DMS79 treated with DMSO at 0.1 percent for 48 hours (cell line): ENCODE measurements around the gene CCNY.
"Not testable (repeated sequence)": the region's sequence is repeated elsewhere in the genome, so short reads cannot be mapped to it uniquely, and the experiment has no call there.

Source experiments
- DNase-seq: peaks from one replicate; lab custom pipeline; 2025; lab: John Stamatoyannopoulos, UW

Gene CCNY

GRCh38 chr10:35384265-35384868 lies 48.1 kb downstream of the CCNY start:
- DNase-seq = peak; percentile 55

GRCh38 chr10:35386594-35387174 lies 50.4 kb downstream of the CCNY start:
- DNase-seq = peak; percentile 29

GRCh38 chr10:35387768-35388167 lies 51.5 kb downstream of the CCNY start:
- DNase-seq = no peak

GRCh38 chr10:35388197-35388596 lies 51.9 kb downstream of the CCNY start:
- DNase-seq = peak; percentile 81

GRCh38 chr10:35388682-35389081 lies 52.4 kb downstream of the CCNY start:
- DNase-seq = no peak

- DNase-seq = no peak
These were observed 54.0 kb downstream of the CCNY start for GRCh38 chr10:35390161-35390840.

GRCh38 chr10:35390843-35391152 lies 54.5 kb downstream of the CCNY start:
- DNase-seq = no peak

GRCh38 chr10:35391153-35391953 lies 55.0 kb downstream of the CCNY start:
- DNase-seq = no peak

- DNase-seq = no peak
These were observed 55.6 kb downstream of the CCNY start for GRCh38 chr10:35391954-35392262.

- no peak for DNase-seq
These were observed 56.3 kb downstream of the CCNY start for GRCh38 chr10:35392482-35393228.

GRCh38 chr10:35394411-35394851 lies 58.1 kb downstream of the CCNY start:
- no peak for DNase-seq

- no peak for DNase-seq
These were observed 58.6 kb downstream of the CCNY start for GRCh38 chr10:35394934-35395333.

GRCh38 chr10:35396560-35397434 lies 60.5 kb downstream of the CCNY start:
- DNase-seq = no peak

GRCh38 chr10:35397953-35398352 lies 61.6 kb downstream of the CCNY start:
- no peak for DNase-seq

GRCh38 chr10:35398355-35398754 lies 62.0 kb downstream of the CCNY start:
- no peak for DNase-seq

- DNase-seq = no peak
These were observed 62.6 kb downstream of the CCNY start for GRCh38 chr10:35398908-35399307.

- no peak for DNase-seq
These were observed 63.2 kb downstream of the CCNY start for GRCh38 chr10:35399414-35400009.

- DNase-seq = peak; percentile 9
These were observed 64.4 kb downstream of the CCNY start for GRCh38 chr10:35400595-35401268.

- DNase-seq = not testable (repeated sequence)
These were observed 67.2 kb downstream of the CCNY start for GRCh38 chr10:35403491-35403890.

- DNase-seq = not testable (repeated sequence)
These were observed 67.8 kb downstream of the CCNY start for GRCh38 chr10:35404077-35404476.
